CD4-positive, alpha-beta memory T cell (primary cell): Measurements from ENCODE around the gene CATSPERZ. TPM values are rescaled to one million over a fixed set of nuclear protein-coding genes. Genes with fewer than 3 reads are reported as not detected.
A peak's percentile ranks its signal among the peaks of the same experiment; 100 is the strongest.

Source experiments
- CTCF ChIA-PET: fragments of 350-600 bp; sonication (Branson Sonifier 250); formaldehyde crosslinking; loops from one replicate; lab custom pipeline; 2021; ENCODE audit warnings: inconsistent platforms; ENCODE audit not compliant: partially characterized antibody; lab: Charles Lee
- POLR2A ChIA-PET: fragments of 350-600 bp; sonication (Branson Sonifier 250); formaldehyde crosslinking; loops from one replicate; lab custom pipeline; 2021; ENCODE audit not compliant: partially characterized antibody; lab: Charles Lee
- DNase-seq, 5 donors: peaks; one replicate each; pipeline versions ENCODE4 v3.0.0 to v3.0.0-alpha.2; 2020 to 2022; ENCODE audit warnings: mixed read lengths in 1 of 5
- H3K27ac ChIP-seq: one replicate; pipeline ENCODE4 v1.7.0; 2013; ENCODE audit warnings: low read depth, low read length
- H3K27me3 ChIP-seq: 2 replicates; pipeline ENCODE4 v1.7.0; 2013; ENCODE audit warnings: mild to moderate bottlenecking, low read length, moderate library complexity; ENCODE audit not compliant: insufficient read depth
- H3K36me3 ChIP-seq: 2 replicates; pipeline ENCODE4 v1.7.0; 2013; ENCODE audit warnings: mild to moderate bottlenecking, low read length, moderate library complexity; ENCODE audit not compliant: insufficient read depth
- H3K4me1 ChIP-seq: 2 replicates; pipeline ENCODE4 v1.7.0; 2013; ENCODE audit warnings: mild to moderate bottlenecking, low read length, moderate library complexity; ENCODE audit not compliant: insufficient read depth
- H3K4me3 ChIP-seq, 2 donors: one replicate each; pipeline ENCODE4 v1.7.0; 2013; ENCODE audit warnings: low read length in 2 of 2, mild to moderate bottlenecking in 1 of 2
- H3K9me3 ChIP-seq, 2 donors: one replicate each; pipeline ENCODE4 v1.7.0; 2013; ENCODE audit warnings: low read length in 2 of 2, control low read depth in 1 of 2; ENCODE audit not compliant: control insufficient read depth in 1 of 2
- H3K27ac Mint-ChIP-seq, 7 donors: one replicate each; pipeline ENCODE4 v1.8.0; 2020 to 2021; ENCODE audit warnings: mixed read lengths in 7 of 7, mild to moderate bottlenecking in 6 of 7, inconsistent platforms in 3 of 7, moderate library complexity in 3 of 7
- H3K27me3 Mint-ChIP-seq, 2 donors: one replicate each; pipeline ENCODE4 v1.8.0; 2020 to 2021; ENCODE audit warnings: mixed read lengths in 2 of 2
- H3K36me3 Mint-ChIP-seq, 2 donors: one replicate each; pipeline ENCODE4 v1.8.0; 2020 to 2021; ENCODE audit warnings: mixed read lengths in 2 of 2, inconsistent platforms in 1 of 2, mild to moderate bottlenecking in 1 of 2
- H3K4me1 Mint-ChIP-seq, 4 donors: one replicate each; pipeline ENCODE4 v1.8.0; 2020 to 2021; ENCODE audit warnings: mixed read lengths in 4 of 4, mild to moderate bottlenecking in 1 of 4
- H3K4me3 Mint-ChIP-seq, 8 donors: one replicate each; pipeline ENCODE4 v1.8.0; 2020 to 2021; ENCODE audit warnings: mixed read lengths in 8 of 8, mild to moderate bottlenecking in 7 of 8, moderate library complexity in 6 of 8, inconsistent platforms in 3 of 8
- H3K9me3 Mint-ChIP-seq, 8 donors: one replicate each; pipeline ENCODE4 v1.8.0; 2020 to 2021; ENCODE audit warnings: mixed read lengths in 8 of 8, mild to moderate bottlenecking in 5 of 8, inconsistent platforms in 3 of 8, moderate library complexity in 1 of 8
- intact Hi-C: fragments of 100-400 bp; cut with micrococcal nuclease; formaldehyde crosslinking; loops from one replicate; pipeline ENCODE4 v1.15.1; 2023
- polyA plus RNA-seq, 2 donors: library from polyadenylated mRNA; unstranded; fragments of 300-500 nt; fragmentation: Illumina TruSeq; gene quantifications; one replicate each; pipeline ENCODE4 v1.2.3, GENCODE V29; 2021
- total RNA-seq, 2 experiments: library from RNA; stranded (reverse); gene quantifications; one replicate each; pipeline ENCODE4 v1.2.3, GENCODE V29; 2021

The CATSPERZ gene
- total and polyA plus RNA-seq, 4 experiments from 2014 or later, result not detected

GRCh38 chr11:64344787-64345186 lies 44.6 kb downstream of the CATSPERZ start:
- H3K27me3 ChIP-seq, result no peaks in the 10 kb centered on the region
- CTCF ChIA-PET, result interaction anchor here (1.1 to 1.6 kb wide), 2 partner anchors 27 to 139 kb away, joined by 5 read pairs; partner anchors contain the start of gene PRDX5
- H3K4me1 Mint-ChIP-seq, result peaks cover 11 to 29% (median 20%) of the 10 kb centered on the region in 4 donors
- H3K9me3 Mint-ChIP-seq, result no peaks in the 10 kb centered on the region
- no peak overlapping the region for H3K27ac ChIP-seq
- no peaks in the 10 kb centered on the region for H3K27me3 Mint-ChIP-seq
- H3K4me1 ChIP-seq, result peaks cover 32% of the 10 kb centered on the region
- H3K4me3 Mint-ChIP-seq, result no peak overlapping the region
- H3K36me3 ChIP-seq, result peaks cover 31% of the 10 kb centered on the region
- intact Hi-C loops, result no loop called here
- no peaks in the 10 kb centered on the region for H3K9me3 ChIP-seq
- POLR2A ChIA-PET, result interaction anchor here (1.0 to 9.7 kb wide), 2 partner anchors 27 kb away, joined by 3 to 153 read pairs; partner anchors contain the start of genes PRDX5 and TRMT112
- no peak overlapping the region for H3K4me3 ChIP-seq
- no peak for DNase-seq
- peaks cover 8 to 26% of the 10 kb centered on the region in 2 donors for H3K36me3 Mint-ChIP-seq
- H3K27ac Mint-ChIP-seq, result peak overlapping the region in 1 of 7 donors; percentile 48

- Mint-ChIP-seq H3K9me3 (no peaks in the 10 kb centered on the region), H3K27ac (peak overlapping the region in 1 of 7 donors; percentile 32), H3K27me3 (no peaks in the 10 kb centered on the region), H3K4me3 (peak overlapping the region in 1 of 8 donors; percentile 48), H3K4me1 (peaks cover 0 to 9% (median 8%) of the 10 kb centered on the region in 4 donors), H3K36me3 (peaks cover 8 to 28% of the 10 kb centered on the region in 2 donors)
- H3K9me3 ChIP-seq, result no peaks in the 10 kb centered on the region
- intact Hi-C loops, result no loop called here
- H3K36me3 ChIP-seq, result peaks cover 31% of the 10 kb centered on the region
- ChIA-PET CTCF (no interaction called here), POLR2A (no interaction called here)
- H3K4me1 ChIP-seq, result peaks cover 7% of the 10 kb centered on the region
- H3K27ac ChIP-seq, result no peak overlapping the region
- H3K4me3 ChIP-seq, result no peak overlapping the region
- no peaks in the 10 kb centered on the region for H3K27me3 ChIP-seq
- DNase-seq, result no peak
Measured at GRCh38 chr11:64347193-64347867, 47.2 kb downstream of the CATSPERZ start.

GRCh38 chr11:64348383-64349024 lies 48.3 kb downstream of the CATSPERZ start:
- Mint-ChIP-seq H3K4me3 (no peak overlapping the region), H3K4me1 (peaks cover 0 to 5% (median 4%) of the 10 kb centered on the region in 4 donors), H3K27ac (no peak overlapping the region), H3K27me3 (no peaks in the 10 kb centered on the region), H3K9me3 (no peaks in the 10 kb centered on the region), H3K36me3 (peaks cover 8 to 26% of the 10 kb centered on the region in 2 donors)
- no peaks in the 10 kb centered on the region for H3K27me3 ChIP-seq
- H3K27ac ChIP-seq, result no peak overlapping the region
- DNase-seq, result no peak
- no peaks in the 10 kb centered on the region for H3K9me3 ChIP-seq
- CTCF ChIA-PET, result interaction anchor here (1.0 kb wide), 1 partner anchor 11 kb away, joined by 3 read pairs; no protein-coding TSS in a partner anchor
- POLR2A ChIA-PET, result interaction anchor here (0.6 kb wide), 1 partner anchor 39 kb away, joined by 3 read pairs; no protein-coding TSS in a partner anchor
- H3K36me3 ChIP-seq, result peaks cover 28% of the 10 kb centered on the region
- H3K4me3 ChIP-seq, result no peak overlapping the region
- intact Hi-C loops, result no loop called here
- H3K4me1 ChIP-seq, result peaks cover under 1% of the 10 kb centered on the region

- Mint-ChIP-seq H3K36me3 (peaks cover 8 to 26% of the 10 kb centered on the region in 2 donors), H3K27me3 (no peaks in the 10 kb centered on the region), H3K4me1 (peaks cover 0 to 5% (median 4%) of the 10 kb centered on the region in 4 donors), H3K27ac (no peak overlapping the region), H3K4me3 (no peak overlapping the region), H3K9me3 (no peaks in the 10 kb centered on the region)
- no peak for DNase-seq
- Histone ChIP-seq H3K4me3 (no peak overlapping the region), H3K9me3 (no peaks in the 10 kb centered on the region), H3K27me3 (no peaks in the 10 kb centered on the region), H3K4me1 (no peaks in the 10 kb centered on the region), H3K36me3 (peaks cover 23% of the 10 kb centered on the region), H3K27ac (no peak overlapping the region)
- CTCF ChIA-PET, result interaction anchor here (1.0 kb wide), 1 partner anchor 11 kb away, joined by 3 read pairs; no protein-coding TSS in a partner anchor
- intact Hi-C loops, result no loop called here
- POLR2A ChIA-PET, result no interaction called here
Measured at GRCh38 chr11:64349025-64349387, 48.8 kb downstream of the CATSPERZ start.

- Mint-ChIP-seq H3K4me1 (peaks cover 0 to 5% (median 4%) of the 10 kb centered on the region in 4 donors), H3K27me3 (no peaks in the 10 kb centered on the region), H3K27ac (no peak overlapping the region), H3K36me3 (peaks cover 8 to 26% of the 10 kb centered on the region in 2 donors), H3K9me3 (no peaks in the 10 kb centered on the region), H3K4me3 (no peak overlapping the region)
- POLR2A ChIA-PET, result no interaction called here
- no peak for DNase-seq
- intact Hi-C loops, result no loop called here
- H3K4me1 ChIP-seq, result no peaks in the 10 kb centered on the region
- no peaks in the 10 kb centered on the region for H3K27me3 ChIP-seq
- H3K36me3 ChIP-seq, result peaks cover 19% of the 10 kb centered on the region
- H3K27ac ChIP-seq, result no peak overlapping the region
- CTCF ChIA-PET, result interaction anchor here (1.0 kb wide), 1 partner anchor 10 kb away, joined by 3 read pairs; no protein-coding TSS in a partner anchor
- H3K4me3 ChIP-seq, result no peak overlapping the region
- no peaks in the 10 kb centered on the region for H3K9me3 ChIP-seq
Measured at GRCh38 chr11:64349404-64349803, 49.2 kb downstream of the CATSPERZ start.

GRCh38 chr11:64351136-64351631 lies 51.0 kb downstream of the CATSPERZ start:
- peaks cover 9% of the 10 kb centered on the region for H3K36me3 ChIP-seq
- Mint-ChIP-seq H3K27me3 (no peaks in the 10 kb centered on the region), H3K4me3 (no peak overlapping the region), H3K36me3 (peaks cover 0 to 15% of the 10 kb centered on the region in 2 donors), H3K27ac (no peak overlapping the region), H3K4me1 (no peaks in the 10 kb centered on the region), H3K9me3 (no peaks in the 10 kb centered on the region)
- intact Hi-C loops, result no loop called here
- H3K27me3 ChIP-seq, result no peaks in the 10 kb centered on the region
- no peaks in the 10 kb centered on the region for H3K4me1 ChIP-seq
- ChIA-PET CTCF (no interaction called here), POLR2A (no interaction called here)
- DNase-seq, result no peak
- no peaks in the 10 kb centered on the region for H3K9me3 ChIP-seq
- no peak overlapping the region for H3K27ac ChIP-seq
- H3K4me3 ChIP-seq, result no peak overlapping the region
